ENCODE data around the gene EXOC4.

Gene EXOC4

GRCh38 chr7:133504825-133505224 is 251.9 kb downstream of the EXOC4 start:
- FAIRE-seq: no peak

- FAIRE-seq: no peak
Observed at GRCh38 chr7:133509822-133510221, 256.9 kb downstream of the EXOC4 start.

- FAIRE-seq: no peak
Observed at GRCh38 chr7:133510326-133511055, 257.6 kb downstream of the EXOC4 start.

- no peak for FAIRE-seq
Observed at GRCh38 chr7:133511252-133511651, 258.4 kb downstream of the EXOC4 start.

- FAIRE-seq: no peak
Observed at GRCh38 chr7:133511708-133512107, 258.8 kb downstream of the EXOC4 start.

- FAIRE-seq: no peak
Observed at GRCh38 chr7:133512560-133512959, 259.7 kb downstream of the EXOC4 start.

- no peak for FAIRE-seq
Observed at GRCh38 chr7:133513608-133514007, 260.7 kb downstream of the EXOC4 start.

GRCh38 chr7:133514551-133514950 is 261.7 kb downstream of the EXOC4 start:
- FAIRE-seq: no peak

DNA sequence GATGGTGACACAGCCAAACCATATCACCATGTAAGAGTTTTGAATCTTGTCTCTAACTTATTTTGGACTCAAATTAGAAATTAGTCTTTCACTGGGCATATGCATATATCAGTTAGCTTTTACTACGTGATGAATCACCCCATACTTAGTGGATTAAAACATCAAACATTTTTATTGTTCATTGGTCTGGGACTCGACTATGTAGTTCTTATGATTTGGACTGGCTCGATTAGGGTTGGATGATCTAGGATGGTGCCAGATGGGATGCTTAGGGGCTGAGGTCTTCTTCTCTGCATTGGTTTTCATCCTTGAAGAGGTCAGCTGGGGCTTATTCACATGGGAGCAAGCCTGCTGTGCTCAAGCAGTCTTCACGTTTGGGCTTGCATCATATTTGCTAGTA is 264.9 kb downstream of the EXOC4 start:
- no peak for FAIRE-seq

DNA sequence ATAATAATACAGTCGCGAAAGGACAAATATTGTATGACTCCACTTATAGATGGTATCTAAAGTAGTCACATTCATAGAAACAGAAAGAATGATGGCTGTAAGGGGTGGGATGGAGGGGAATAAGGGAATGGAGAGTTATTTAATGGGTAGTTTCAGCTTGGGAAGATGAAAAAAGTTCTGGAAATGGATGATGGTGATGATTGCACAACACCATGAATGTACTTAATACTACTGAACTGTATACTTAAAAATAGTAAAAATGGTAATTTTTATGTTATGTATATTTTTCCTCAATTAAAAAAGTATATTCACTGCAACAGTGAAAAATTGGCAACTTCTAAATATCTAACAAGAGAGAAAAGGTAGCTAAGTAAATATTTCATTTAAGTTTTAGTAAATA is 265.8 kb downstream of the EXOC4 start:
- FAIRE-seq: no peak

- FAIRE-seq: no peak
Observed at GRCh38 chr7:133520248-133520647, 267.4 kb downstream of the EXOC4 start.

- no peak for FAIRE-seq
Observed at GRCh38 chr7:133522501-133522900, 269.6 kb downstream of the EXOC4 start.

DNA sequence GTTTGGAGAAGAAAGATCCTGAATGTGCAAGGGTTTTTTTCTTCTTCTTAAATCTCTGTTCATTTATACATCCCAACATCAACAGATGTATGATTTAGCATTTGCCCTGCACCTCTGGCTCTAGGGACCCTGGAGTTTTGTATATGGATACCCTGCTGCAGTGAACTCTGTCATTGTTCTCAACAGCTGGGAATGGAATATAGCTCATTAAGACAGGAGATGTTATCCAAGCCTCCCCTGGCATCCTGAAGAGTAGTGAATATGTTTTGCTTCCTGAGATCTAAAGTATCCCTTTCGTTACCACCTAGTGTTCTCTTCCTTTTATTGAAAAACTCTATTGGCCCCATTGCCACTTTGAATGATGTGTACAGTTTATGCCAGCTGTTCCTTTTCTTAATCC is 275.9 kb downstream of the EXOC4 start:
- FAIRE-seq: no peak

DNA sequence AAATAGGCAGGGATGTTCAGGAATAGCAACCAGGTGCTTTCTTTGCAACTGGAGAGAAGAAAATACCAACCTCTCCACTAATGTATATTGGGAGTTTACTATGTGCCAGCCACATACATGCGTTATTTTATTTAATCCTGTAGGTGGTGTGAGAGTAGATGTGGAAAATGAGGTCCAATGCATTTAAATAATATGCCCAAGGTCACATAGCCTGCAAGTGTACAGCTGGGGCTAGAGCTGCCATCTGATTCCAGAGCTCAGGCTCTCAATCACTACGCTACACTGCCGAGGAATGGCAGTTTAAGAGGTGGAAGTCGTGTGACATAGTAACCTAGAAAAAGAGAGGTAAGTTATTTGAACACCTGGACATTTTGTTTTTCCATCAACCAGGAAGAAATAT is 277.0 kb downstream of the EXOC4 start:
- no peak for FAIRE-seq

DNA sequence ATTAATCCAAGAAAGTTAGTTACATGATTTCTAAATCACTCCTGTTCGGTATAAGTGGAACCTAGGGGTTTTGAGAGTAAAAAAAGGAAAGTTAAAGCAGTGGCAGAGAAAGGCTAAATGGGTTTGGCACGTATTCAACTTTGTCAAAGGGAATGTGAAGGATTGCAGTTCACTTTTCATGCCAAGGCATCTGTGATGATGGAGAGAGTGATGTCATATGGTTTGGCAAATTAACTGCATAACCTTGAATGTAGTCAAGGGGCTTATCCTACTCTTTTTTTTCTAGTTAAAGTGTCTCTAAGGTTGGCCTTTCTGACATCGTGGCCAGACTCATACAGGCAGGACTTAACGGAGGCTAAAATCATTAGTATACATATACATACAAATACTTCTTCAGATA is 277.8 kb downstream of the EXOC4 start:
- no peak for FAIRE-seq

- FAIRE-seq: no peak
Observed at GRCh38 chr7:133534816-133535215, 281.9 kb downstream of the EXOC4 start.

GRCh38 chr7:133535308-133535707 is 282.4 kb downstream of the EXOC4 start:
- no peak for FAIRE-seq

- no peak for FAIRE-seq
Observed at GRCh38 chr7:133536450-133536849, 283.6 kb downstream of the EXOC4 start.

- FAIRE-seq: no peak
Observed at GRCh38 chr7:133539016-133539415, 286.1 kb downstream of the EXOC4 start.

DNA sequence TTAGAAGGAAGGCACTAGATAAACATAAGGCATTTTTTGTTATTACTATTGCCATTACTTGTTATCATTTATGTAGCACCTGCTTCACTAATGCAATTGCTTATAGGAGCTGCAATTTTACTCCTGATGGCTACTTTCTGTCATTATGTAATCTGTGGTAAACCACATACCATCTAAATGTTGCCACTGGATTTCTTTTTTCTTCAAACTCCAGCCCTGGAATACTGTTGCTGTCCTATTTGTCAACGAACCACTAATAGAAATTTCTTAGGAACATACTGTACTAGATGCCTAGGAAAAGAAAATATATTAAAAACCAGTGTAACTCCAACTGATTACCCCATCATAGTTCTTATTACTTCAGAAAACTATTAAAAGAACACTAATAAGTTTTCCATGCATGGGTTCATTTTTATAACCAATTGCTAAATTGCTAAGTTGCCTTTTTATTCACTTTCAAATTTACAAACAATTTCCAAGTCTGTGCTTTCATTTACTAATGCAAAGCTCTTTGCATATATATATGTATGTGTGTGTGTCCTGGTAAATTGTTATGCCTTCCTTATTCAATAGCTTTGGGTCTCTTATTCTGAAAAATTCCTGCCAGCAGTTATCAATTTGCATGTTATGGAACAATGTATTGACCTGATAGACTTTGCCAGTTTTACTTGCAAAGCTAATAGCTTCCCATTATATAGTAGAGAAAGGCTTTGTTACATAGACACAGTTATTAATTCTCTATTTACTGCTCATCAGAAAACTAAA is 287.4 kb downstream of the EXOC4 start:
- no peak for FAIRE-seq

DNA sequence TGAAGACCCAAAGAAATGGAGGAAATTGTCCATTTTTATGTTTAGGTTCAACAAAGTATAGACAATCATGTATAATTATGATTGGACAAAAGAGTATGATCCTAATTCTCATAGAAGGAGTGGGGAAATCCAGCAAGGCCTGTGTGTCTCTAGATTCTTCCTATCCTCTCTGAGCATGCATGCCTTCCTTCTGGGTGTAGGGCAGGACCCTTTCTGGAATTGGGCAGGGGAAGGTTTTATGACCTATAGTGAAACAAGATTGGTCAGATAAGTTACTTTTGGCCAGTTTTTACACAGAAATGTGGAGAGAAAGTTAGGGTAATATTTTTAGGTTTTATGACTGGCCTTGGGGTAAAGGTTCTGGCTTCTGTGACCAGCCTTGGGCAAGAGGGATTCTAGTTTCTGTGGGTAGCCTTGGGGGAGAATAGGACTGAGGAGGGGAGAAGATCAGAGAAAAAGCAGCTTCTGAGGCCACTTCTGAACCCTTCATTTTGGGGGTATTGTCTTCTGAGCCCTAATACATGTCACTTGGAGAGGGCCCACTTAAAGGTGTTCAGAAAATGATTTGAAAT is 289.4 kb downstream of the EXOC4 start:
- no peak for FAIRE-seq

GRCh38 chr7:133543657-133544056 is 290.8 kb downstream of the EXOC4 start:
- FAIRE-seq: no peak

GRCh38 chr7:133545618-133546017 is 292.7 kb downstream of the EXOC4 start:
- FAIRE-seq: no peak

DNA sequence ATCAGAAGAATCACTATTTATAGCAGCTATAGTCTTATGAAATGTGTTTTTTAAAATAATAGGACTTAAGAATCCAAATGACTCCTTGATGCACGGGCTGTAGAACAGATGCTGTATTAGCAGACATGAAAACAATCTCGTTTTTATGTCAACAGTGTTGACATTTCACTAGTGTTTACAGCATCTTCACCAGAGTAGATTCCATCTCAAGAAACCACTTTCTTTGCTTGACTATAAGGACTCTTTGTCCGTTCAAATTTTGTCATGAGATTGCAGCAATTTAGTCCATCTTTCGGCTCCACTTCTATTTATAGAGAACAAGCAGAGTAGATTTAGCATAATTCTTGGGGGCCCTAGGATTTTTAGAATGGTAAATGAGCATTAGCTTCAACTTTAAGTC is 295.1 kb downstream of the EXOC4 start:
- FAIRE-seq: no peak
